OCI-LY1 (cell line): ENCODE results near the gene GNG3.
A peak's percentile ranks its signal among the peaks of the same experiment; 100 is the strongest.
"Not testable (repeated sequence)": the region's sequence is repeated elsewhere in the genome, so short reads cannot be mapped to it uniquely, and the experiment has no call there.

Experiments
- H2AFZ ChIP-seq: fragments of 200-600 bp; sonication (generic), shearing (Covaris generic); 2 replicates; pipeline ENCODE4 v1.6.0; 2014; ENCODE audit warnings: antibody characterized with exemption, mild to moderate bottlenecking, low read length
- H3F3A ChIP-seq: fragments of 200-600 bp; sonication (generic), shearing (Covaris generic); 2 replicates; pipeline ENCODE4 v1.6.0; 2014; ENCODE audit warnings: mild to moderate bottlenecking, antibody characterized with exemption, low read length, moderate library complexity; ENCODE audit not compliant: insufficient read depth
- H3K27ac ChIP-seq: fragments of 200-600 bp; sonication (generic); 2 replicates; pipeline ENCODE4 v1.5.1; 2014; ENCODE audit warnings: low read length, mixed run types, mild to moderate bottlenecking, low read depth; ENCODE audit not compliant: poor library complexity, severe bottlenecking
- H3K27me3 ChIP-seq: fragments of 200-600 bp; sonication (generic); 2 replicates; pipeline ENCODE4 v1.6.0; 2014; ENCODE audit warnings: antibody characterized with exemption, mild to moderate bottlenecking, low read length, moderate library complexity; ENCODE audit not compliant: insufficient read depth
- H3K36me3 ChIP-seq: fragments of 200-600 bp; sonication (generic); 2 replicates; pipeline ENCODE4 v1.6.1; 2014; ENCODE audit warnings: mild to moderate bottlenecking, antibody characterized with exemption, low read length, moderate library complexity, mixed read lengths; ENCODE audit not compliant: insufficient read depth
- H3K4me1 ChIP-seq: fragments of 200-600 bp; sonication (generic); 2 replicates; pipeline ENCODE4 v1.5.1; 2014; ENCODE audit warnings: mild to moderate bottlenecking, low read length, moderate library complexity; ENCODE audit not compliant: insufficient read depth, severe bottlenecking
- H3K4me2 ChIP-seq: fragments of 200-600 bp; sonication (generic), shearing (Covaris generic); 2 replicates; pipeline ENCODE4 v1.6.1; 2014; ENCODE audit warnings: low read length
- H3K4me3 ChIP-seq: fragments of 200-600 bp; sonication (generic); 2 replicates; pipeline ENCODE4 v1.5.1; 2014; ENCODE audit warnings: low read length, low read depth, mild to moderate bottlenecking, mixed read lengths; ENCODE audit not compliant: poor library complexity, severe bottlenecking
- H3K79me2 ChIP-seq: fragments of 200-600 bp; shearing (Covaris generic); 2 replicates; pipeline ENCODE4 v1.6.1; 2016; ENCODE audit warnings: mixed run types, low read length, mixed read lengths; ENCODE audit not compliant: insufficient read depth
- H3K9ac ChIP-seq: fragments of 200-600 bp; sonication (generic), shearing (Covaris generic); 2 replicates; pipeline ENCODE4 v1.6.1; 2014; ENCODE audit warnings: mild to moderate bottlenecking, low read length, mixed read lengths
- H3K9me2 ChIP-seq: fragments of 200-600 bp; sonication (generic), shearing (Covaris generic); 2 replicates; pipeline ENCODE4 v1.6.1; 2014; ENCODE audit warnings: low read depth, mild to moderate bottlenecking, low read length, mixed read lengths
- H3K9me3 ChIP-seq: fragments of 200-600 bp; shearing (Covaris generic); 2 replicates; pipeline ENCODE4 v1.6.1; 2014; ENCODE audit warnings: low read length, mixed read lengths
- H4K20me1 ChIP-seq: fragments of 200-600 bp; sonication (generic), shearing (Covaris generic); 2 replicates; pipeline ENCODE4 v1.6.0; 2016; ENCODE audit warnings: mild to moderate bottlenecking, low read length; ENCODE audit not compliant: insufficient read depth
- CTCF ChIP-seq: fragments of 200-600 bp; sonication (generic), shearing (Covaris generic); IDR thresholded peaks from 2 replicates; pipeline ENCODE4 v1.5.1; 2017; ENCODE audit warnings: mild to moderate bottlenecking, antibody characterized with exemption, low read length, moderate library complexity, mixed read lengths
- EZH2 ChIP-seq: fragments of 200-600 bp; sonication (generic), shearing (Covaris generic); IDR thresholded peaks from 2 replicates; pipeline ENCODE4 v1.8.0; 2017; ENCODE audit warnings: borderline replicate concordance, mixed run types, mild to moderate bottlenecking, antibody characterized with exemption, low read length, moderate library complexity, mixed read lengths

GNG3 gene

GRCh38 chr11:62673196-62673525 lies 34.3 kb upstream of the GNG3 start:
- Histone ChIP-seq H3K79me2 (0 out of 2 replicates have a peak, but pooled peaks cover 4% of the 10 kb centered on the region), H3K9ac (peak overlapping the region; percentile 95), H3K4me2 (peak overlapping the region; percentile 93), H3K9me2 (no peaks in the 10 kb centered on the region), H4K20me1 (no peaks in the 10 kb centered on the region), H3K9me3 (no peaks in the 10 kb centered on the region), H3F3A (no peaks in the 10 kb centered on the region), H3K27ac (peak overlapping the region; percentile 93), H3K4me1 (peaks cover 52% of the 10 kb centered on the region), H3K27me3 (no peaks in the 10 kb centered on the region), H3K36me3 (peaks cover 34% of the 10 kb centered on the region; the same call in 1 of the 2 replicates), H3K4me3 (peak overlapping the region; percentile 91), H2AFZ (no peak overlapping the region)
- TF ChIP-seq EZH2 (no peak), CTCF (no peak)

- H3K4me2 ChIP-seq, H3K27ac ChIP-seq, H2AFZ ChIP-seq, H3K9ac ChIP-seq, H3K4me3 ChIP-seq, H4K20me1 ChIP-seq, H3F3A ChIP-seq, H3K79me2 ChIP-seq, H3K27me3 ChIP-seq, H3K9me2 ChIP-seq, H3K9me3 ChIP-seq: not testable (repeated sequence)
- peaks cover 34% of the 10 kb centered on the region; the same call in 1 of the 2 replicates for H3K36me3 ChIP-seq
- peaks cover 50% of the 10 kb centered on the region for H3K4me1 ChIP-seq
These were observed 32.1 kb upstream of the GNG3 start for GRCh38 chr11:62675415-62675814.

GRCh38 chr11:62676698-62677097 lies 30.8 kb upstream of the GNG3 start:
- no peaks in the 10 kb centered on the region for H3K9me3 ChIP-seq
- TF ChIP-seq CTCF: no peak
- no peak for TF ChIP-seq EZH2
- H3K9me2 ChIP-seq: no peaks in the 10 kb centered on the region
- H3F3A ChIP-seq: no peaks in the 10 kb centered on the region
- no peak overlapping the region for H2AFZ ChIP-seq
- no peak overlapping the region for H3K9ac ChIP-seq
- peaks cover 34% of the 10 kb centered on the region; the same call in 1 of the 2 replicates for H3K36me3 ChIP-seq
- no peaks in the 10 kb centered on the region for H3K27me3 ChIP-seq
- H3K79me2 ChIP-seq: no peaks in the 10 kb centered on the region; the same call in 1 of the 2 replicates
- no peak overlapping the region for H3K4me3 ChIP-seq
- H3K4me2 ChIP-seq: no peak overlapping the region
- peaks cover 50% of the 10 kb centered on the region for H3K4me1 ChIP-seq
- H4K20me1 ChIP-seq: no peaks in the 10 kb centered on the region
- no peak overlapping the region for H3K27ac ChIP-seq

- Histone ChIP-seq H3F3A (no peaks in the 10 kb centered on the region), H3K4me1 (peaks cover 50% of the 10 kb centered on the region), H3K27me3 (no peaks in the 10 kb centered on the region), H3K9me2 (no peaks in the 10 kb centered on the region), H4K20me1 (no peaks in the 10 kb centered on the region), H3K4me2 (0 out of 2 replicates have a peak overlapping the region, but pooled peaks have one; percentile 94), H3K27ac (no peak overlapping the region), H3K79me2 (no peaks in the 10 kb centered on the region; the same call in 1 of the 2 replicates), H3K4me3 (no peak overlapping the region), H3K9me3 (no peaks in the 10 kb centered on the region), H3K36me3 (peaks cover 34% of the 10 kb centered on the region; the same call in 1 of the 2 replicates), H3K9ac (no peak overlapping the region), H2AFZ (no peak overlapping the region)
- TF ChIP-seq EZH2 (no peak), CTCF (no peak)
These were observed 30.3 kb upstream of the GNG3 start for GRCh38 chr11:62677156-62677555.
